HG03432 (cell line): ENCODE results near the gene SLC39A3.

ENCODE experiments used
- ATAC-seq: cut with Tn5 transposase; IDR thresholded peaks from one replicate; pipeline ENCODE4 v1.9.1; 2021; ENCODE audit warnings: mild to moderate bottlenecking, moderate library complexity; ENCODE audit not compliant: unreplicated experiment

Gene SLC39A3

DNA sequence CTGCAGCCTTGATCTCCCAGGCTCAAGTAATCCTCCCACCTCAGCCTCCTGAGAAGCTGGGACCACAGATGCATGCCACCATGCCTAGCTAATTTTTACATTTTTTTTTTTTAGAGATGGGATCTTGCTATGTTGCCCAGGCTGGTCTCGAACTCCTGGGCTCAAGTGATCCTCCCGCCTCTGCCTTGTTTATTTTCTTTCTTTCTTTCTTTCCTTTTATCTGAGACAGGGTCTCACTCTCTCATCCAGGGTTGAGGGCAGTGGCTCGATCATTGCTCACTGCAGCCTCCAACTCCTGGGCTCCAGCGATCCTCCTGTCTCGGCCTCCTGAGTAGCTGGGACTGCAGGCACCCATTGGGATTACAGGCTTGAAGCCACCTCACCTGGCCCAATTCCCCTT lies 33.6 kb downstream of the SLC39A3 start:
- no peak for ATAC-seq

DNA sequence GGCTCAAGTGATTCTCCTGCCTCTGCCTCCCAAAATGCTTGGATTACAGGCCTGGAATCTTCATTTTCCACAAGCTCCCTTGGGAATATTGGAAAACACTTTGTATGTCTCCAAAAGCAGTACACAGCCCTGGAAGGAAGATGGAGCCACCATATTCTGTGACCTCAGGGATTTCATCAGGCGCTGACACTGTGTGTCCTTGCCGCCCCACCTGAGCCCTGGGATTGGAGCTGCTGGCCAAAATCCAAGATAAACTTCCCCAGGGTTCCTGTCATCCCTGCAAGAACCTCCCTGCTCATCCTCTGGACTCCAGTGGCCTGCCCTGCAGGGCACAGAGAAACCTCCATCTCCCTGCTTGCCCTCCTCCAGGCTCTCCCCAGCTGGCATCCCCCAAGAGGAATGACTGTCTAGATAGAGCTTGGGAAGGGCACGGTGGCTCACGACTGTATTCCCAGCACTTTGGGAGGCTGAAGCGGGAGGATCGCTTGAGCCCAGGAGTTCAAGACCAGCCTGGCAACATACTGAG lies 36.1 kb downstream of the SLC39A3 start:
- no peak for ATAC-seq

DNA sequence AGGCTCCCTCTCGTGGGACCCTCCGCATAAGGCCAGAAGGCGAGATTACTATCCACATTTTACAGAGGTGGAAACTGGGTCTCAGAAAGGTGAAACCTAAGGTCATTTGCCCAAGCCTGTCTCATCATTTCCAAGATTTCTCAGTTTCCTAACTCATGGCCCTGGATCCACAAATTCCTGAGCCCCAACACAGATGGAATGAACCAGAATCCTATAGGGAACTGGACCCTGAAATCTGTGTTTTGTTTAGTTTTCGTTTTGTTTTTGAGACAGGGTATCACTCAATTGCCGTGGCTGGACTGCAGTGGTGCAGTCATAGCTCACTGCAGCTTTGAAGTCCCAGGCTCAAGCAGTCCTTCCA lies 36.8 kb downstream of the SLC39A3 start:
- no peak for ATAC-seq

DNA sequence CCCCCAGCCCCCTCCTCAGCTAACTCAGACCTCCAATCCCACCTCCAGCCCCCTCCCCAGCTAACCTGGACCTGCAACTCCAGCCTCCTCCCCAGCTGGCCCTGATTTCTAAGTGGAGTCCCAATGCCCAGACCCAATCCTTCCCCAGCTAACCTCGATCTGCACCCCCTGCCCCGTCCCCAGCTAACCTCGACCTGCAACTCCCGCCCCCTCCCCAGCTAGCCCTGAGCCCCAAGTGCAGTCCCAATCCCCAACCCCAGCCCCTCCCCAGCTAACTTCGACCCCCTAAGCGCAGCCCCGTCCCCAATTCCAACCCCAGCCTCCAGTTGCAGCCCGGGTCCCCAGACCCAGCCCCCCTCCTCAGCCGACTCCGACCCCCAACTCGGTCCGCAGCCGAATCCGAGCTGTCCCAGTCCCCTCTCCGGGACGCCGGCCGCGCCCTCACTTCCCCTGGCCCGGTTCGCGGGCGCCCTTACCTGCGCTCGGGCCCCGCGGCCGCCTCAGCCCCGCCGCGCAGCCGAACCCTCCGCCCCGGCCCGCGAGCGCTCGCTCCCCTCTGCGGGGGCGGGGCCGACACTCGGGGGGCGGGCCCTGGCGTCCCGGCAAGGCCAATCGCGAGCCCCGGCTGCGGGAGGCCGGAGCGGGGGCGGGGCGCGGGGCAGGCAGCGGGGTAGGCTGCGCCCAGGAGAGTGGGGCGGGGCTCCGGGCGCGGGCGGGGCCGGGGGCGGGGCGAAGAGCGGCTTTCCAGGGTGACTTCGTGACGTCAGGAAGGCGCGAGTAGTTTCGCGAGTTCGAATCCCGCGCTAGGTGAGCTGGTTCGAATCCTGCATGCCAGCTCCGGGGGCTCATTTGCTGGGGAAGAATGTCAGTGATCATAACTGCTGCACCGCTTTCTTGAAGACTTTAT lies 37.4 kb downstream of the SLC39A3 start, which contains the start of gene GNG7:
Gene GNG7 (minus strand): TSS at position 525 of the 907 bp plus-strand sequence. CDS start 182,006 bp downstream, outside the sequence.
- ATAC-seq, result peak; percentile 84

DNA sequence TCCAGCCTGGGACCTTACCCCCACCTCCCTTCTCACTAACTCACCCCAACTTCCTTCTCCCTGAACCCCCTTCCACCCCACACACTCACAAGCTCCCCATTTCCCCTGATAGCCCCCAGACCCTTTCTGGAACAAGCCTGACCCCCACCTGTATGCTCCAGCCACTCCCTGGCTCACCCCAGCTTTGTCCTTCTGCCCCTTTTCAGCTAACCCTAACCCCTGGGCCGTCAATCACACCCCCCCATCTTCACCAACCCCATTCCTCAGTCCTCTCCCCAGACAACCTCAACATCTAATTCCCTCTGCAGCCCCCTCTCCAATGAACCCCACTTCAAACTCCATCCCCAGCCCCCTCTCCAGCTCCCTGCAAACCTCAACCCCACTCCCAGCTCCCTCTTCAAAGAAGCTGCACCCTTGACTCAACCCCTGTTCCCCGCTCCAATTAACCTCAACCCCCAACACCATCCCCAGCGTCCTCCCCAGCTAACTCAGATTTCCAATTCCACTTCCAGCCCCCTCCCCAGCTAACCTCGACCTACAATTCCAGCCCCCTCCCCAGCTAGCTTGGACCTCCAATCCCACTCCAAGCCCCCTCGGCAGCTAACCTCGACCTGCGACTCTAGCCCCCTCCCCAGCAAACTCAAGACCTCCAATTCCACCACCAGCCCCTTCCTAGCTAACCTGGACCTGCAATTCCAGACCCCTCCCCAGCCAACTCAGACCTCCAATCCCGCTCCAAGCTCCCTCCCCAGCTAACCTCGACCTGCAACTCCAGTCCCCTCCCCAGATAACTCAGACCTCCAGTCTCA lies 38.3 kb downstream of the SLC39A3 start:
- ATAC-seq, result no peak

DNA sequence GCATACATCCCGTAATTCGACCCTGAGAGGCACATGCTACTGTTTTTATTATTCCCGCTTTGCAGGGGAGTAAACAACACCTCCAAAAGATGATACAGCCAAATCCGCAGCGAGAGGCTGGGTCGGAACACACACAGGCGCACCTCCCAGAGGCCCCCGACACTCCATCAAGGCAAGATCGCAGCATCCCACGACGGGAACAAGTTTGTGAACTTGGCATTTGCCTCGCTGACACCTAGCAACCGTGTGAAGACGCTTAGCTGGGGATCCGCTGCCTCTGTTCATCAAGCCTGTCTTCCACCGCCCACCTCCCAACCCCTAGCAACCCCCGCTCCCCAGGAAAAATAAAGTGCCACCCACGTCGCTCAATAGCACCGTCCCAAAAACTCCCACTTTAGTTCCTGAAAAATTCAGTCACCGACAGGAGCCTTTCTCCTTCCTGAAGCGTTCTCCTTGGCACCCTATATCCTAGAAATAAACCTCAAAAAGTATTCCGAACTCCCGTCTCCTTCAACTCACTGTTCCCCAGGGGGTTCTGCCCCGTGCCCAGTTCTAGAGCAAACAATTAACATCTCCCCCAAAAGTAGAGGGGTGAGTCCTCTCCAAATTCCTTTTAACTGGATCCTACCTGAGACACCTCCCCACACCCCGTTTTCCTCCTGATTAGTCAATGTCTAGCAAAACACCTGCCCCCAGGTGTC lies 39.0 kb downstream of the SLC39A3 start:
- ATAC-seq, result no peak

DNA sequence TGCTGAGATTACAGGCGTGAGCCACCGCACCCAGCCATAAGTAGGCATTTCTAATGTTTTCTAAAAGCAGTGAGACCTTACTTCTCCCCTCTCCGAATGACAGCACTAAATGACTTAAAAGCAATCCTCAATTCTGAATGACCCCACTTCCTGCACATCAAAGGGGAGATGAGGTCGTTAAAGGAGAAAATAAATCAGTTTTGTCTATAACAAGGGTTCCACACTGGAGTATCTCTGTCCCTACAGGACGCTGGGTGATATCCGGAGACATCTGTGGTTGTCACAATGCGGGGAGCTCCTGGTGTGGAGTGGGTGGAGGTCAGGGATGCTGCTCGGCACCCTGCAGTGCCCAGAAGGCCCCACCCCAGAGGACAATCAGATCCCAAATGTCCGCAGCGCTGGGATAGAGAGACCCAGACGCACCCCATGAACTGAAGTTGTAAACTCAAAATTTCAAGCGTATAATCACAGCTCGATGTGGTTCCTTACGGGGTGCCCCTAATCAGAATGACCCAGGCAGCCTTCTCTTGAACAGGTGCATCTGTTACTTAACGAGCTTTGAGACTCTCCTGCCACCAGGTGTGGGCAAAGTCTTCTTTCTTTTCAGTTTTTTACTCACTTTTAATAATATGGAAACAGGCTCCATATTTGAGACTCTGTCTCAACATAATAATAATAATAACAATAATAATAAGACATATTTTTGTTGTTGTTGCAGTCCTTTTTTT lies 40.2 kb downstream of the SLC39A3 start:
- no peak for ATAC-seq

DNA sequence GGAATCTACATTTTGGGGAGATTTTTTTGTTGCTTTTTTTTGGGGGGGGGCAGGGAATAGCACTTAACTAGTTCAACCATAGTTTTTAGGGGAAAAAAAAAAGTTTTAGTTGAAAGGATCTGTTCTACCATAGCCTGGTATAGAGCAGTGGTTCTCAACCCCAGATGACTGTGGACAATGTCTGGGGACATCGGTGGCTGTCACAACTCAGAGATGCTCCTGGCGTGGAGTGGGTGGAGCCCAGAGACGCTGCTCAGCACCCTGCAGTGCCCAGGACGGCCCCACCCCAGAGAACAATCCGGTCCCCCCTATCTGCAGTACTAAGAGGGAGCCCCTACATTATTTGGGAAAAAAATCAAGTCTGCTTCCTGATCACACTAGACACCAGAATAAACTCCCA lies 45.6 kb downstream of the SLC39A3 start:
- no peak for ATAC-seq

DNA sequence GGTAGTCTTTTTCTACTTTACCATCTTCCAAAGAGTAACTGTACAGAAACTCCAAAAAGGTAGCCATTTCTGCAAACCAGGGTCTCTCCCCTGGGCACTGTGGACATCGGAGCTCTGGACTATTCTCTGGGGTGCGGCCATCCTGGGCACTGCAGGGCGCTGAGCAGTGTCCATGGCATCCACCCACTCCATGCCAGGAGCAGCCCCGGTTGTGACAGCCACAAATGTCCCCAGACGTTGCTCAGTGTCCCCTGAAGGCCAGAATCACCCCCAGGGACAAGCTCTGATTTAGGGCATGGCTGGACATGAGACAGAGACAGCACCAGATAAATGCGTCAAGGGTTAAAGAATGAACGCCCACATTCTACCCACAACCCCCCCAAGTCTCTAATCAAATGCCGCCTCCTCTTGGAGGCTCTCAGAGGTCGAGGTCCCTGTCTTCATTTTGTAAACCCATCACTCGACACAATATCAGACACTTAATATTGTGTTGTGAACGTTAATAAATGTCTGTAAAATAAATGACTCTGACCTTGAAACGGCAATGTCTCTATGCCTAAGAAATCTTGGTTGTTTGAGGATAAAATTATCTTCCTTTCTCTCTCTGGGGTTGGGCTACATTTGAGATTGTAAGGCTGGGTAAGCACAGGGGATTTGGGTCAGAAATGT lies 46.2 kb downstream of the SLC39A3 start:
- no peak for ATAC-seq

DNA sequence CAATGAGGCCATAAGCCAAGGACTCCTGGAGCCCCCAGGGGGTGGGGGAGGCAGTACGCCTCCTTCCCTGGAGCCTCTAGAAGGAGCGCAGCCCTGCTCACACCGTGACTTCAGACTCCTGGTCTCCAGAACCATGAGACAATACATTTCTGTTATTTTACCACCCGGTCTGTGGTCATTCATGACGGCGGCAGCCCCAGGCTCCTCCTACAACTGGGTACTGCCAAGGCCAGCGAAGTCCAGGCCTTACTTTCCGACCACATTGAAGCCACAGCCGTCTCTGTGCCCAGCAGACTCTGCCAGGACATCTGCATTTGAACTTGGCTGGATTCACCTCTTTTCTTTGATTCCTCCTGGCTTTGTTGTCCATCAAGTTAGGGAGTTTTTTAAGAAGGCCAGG lies 47.9 kb downstream of the SLC39A3 start:
- ATAC-seq, result no peak

DNA sequence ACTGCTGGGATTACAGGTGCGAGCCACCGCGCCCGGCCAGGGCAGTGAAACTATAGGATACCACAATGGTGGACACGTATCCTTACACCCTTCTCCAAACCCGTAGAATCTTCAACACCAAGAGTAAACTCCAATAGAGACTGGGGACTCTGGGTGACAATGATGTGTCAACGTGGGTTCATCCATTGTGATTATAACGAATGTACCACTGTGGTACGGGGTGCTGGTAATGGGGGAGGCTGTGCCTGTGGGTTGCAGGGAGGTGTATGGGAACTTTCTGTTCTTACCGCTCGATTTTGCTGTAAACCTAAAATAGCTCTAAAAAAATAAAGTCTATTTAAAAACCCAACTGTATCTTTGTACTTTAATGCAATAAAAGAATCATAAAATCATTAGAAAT lies 49.0 kb downstream of the SLC39A3 start:
- ATAC-seq, result no peak

DNA sequence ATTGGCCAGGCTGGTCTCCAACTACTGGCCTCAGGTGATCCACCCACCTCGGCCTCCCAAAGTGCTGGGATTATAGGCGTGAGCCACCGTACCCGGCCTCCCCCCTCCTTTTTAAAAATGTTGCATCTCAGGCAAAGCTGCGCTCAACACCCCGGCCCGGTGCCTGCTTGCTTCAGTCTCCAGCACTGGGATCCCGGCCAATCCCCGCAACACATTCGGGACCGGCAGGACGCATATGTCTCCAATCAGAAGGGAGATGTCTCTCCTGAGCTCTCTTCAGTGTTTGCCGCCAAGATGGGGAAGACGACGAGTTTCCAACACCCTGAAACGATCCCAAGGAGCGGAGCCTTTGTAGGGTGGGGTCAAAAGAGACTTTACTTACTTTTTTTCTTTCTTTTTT lies 53.5 kb downstream of the SLC39A3 start:
- no peak for ATAC-seq

DNA sequence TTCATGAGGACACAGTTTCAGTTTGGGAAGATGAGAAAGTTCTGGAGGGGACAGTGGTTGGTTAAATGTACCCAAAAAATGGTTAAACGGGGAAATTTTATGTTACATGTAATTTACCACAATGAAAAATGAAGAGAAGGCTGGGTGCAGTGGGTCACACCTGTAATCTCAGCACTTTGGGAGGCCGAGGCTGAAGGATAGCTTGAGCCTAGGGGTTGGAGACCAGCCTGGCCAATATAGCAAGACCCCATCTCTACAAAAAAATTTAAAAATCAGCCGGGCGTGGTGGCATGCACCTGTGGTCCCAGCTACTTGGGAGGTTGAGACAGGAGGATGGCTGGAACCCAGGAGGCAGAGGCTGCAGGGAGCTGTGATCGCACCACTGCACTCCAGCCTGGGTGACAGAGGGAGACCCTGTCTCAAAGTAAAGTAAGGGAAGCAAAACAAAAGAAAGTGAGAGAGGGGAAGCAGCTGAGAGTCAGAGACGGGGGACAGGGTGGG lies 54.6 kb downstream of the SLC39A3 start:
- no peak for ATAC-seq

DNA sequence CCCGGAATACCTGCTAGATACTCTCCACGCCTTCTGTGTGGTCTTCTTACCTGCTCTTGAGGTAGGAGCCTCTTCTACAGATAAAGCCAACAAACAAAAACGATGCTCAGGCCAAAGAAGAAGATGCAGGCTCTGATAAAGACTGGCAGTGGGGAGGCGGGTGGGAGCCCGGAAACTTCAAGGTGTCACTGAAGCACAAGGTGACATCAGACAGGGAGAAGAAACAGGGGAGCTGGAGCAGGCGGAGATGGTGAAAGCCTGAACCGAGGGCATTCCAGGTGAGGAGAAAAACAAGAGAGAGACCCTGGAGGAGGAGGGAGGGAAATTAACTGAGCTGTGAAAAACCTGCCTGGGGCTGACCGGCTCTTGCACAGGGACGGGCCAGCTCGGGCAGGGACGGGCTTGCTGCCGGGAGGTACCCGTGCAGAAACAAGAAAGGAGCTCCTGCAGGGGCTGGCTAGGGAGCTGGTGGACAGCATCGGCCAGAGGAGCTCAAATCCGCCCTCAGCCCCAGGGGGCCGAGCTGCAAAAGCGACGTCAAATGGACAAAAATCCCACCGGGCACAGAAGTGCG lies 56.3 kb downstream of the SLC39A3 start:
- no peak for ATAC-seq
